Kidney (tissue), 14 donors: Measurements from ENCODE around the gene CEP104. TPM values are rescaled to one million over a fixed set of nuclear protein-coding genes. Genes with fewer than 3 reads are reported as not detected.

Experiments used
- DNase-seq, 5 donors: peaks; one replicate each; pipeline ENCODE4 v3.0.0-alpha.2; 2013 to 2020
- FAIRE-seq: peaks from 2 replicates; lab custom pipeline; 2012; peaks lifted over from hg19 to GRCh38; lab: Jason Lieb, UNC
- H3K27ac ChIP-seq, 2 donors: one replicate each; pipeline ENCODE4 v1.7.0; 2013; ENCODE audit warnings: low read depth in 2 of 2, low read length in 2 of 2, inconsistent platforms in 1 of 2
- H3K27me3 ChIP-seq: one replicate; pipeline ENCODE4 v1.7.1; 2013; ENCODE audit warnings: low read length, inconsistent platforms; ENCODE audit not compliant: control insufficient read depth, insufficient read depth
- H3K36me3 ChIP-seq, 3 donors: one replicate each; pipeline versions ENCODE4 v1.7.0 to v1.7.1; 2013; ENCODE audit warnings: low read length in 3 of 3, control low read depth in 1 of 3, inconsistent platforms in 1 of 3; ENCODE audit not compliant: insufficient read depth in 3 of 3, control insufficient read depth in 2 of 3
- H3K4me1 ChIP-seq, 3 donors: one replicate each; pipeline versions ENCODE4 v1.7.0 to v1.7.1; 2013; ENCODE audit warnings: low read length in 3 of 3, inconsistent platforms in 1 of 3, low read depth in 1 of 3; ENCODE audit not compliant: control insufficient read depth in 2 of 3, insufficient read depth in 2 of 3
- H3K4me3 ChIP-seq, 3 donors: one replicate each; pipeline versions ENCODE4 v1.7.0 to v1.8.1; 2013; ENCODE audit warnings: low read length in 3 of 3, control low read depth in 1 of 3, inconsistent platforms in 1 of 3
- H3K9ac ChIP-seq, 3 donors: one replicate each; pipeline versions ENCODE4 v1.7.0 to v1.7.1; 2013; ENCODE audit warnings: low read length in 3 of 3, control low read depth in 1 of 3, inconsistent platforms in 1 of 3
- H3K9me3 ChIP-seq, 3 donors: one replicate each; pipeline versions ENCODE4 v1.7.0 to v1.7.1; 2013; ENCODE audit warnings: low read length in 3 of 3, control low read depth in 1 of 3, inconsistent platforms in 1 of 3; ENCODE audit not compliant: control insufficient read depth in 2 of 3, insufficient read depth in 1 of 3
- CTCF ChIP-seq: IDR thresholded peaks from 3 replicates; pipeline ENCODE4 v1.5.1; 2012; ENCODE audit warnings: mild to moderate bottlenecking, moderate library complexity, borderline replicate concordance; ENCODE audit not compliant: insufficient read depth; ENCODE audit errors: extremely low read depth
- intact Hi-C: fragments of 100-400 bp; cut with DNase I; formaldehyde crosslinking; loops from one replicate; pipeline ENCODE4 v1.11.1; 2022
- polyA plus RNA-seq: library from polyadenylated mRNA; stranded (reverse); fragments of 350-450 nt; fragmentation: Illumina TruSeq; extraction: RNeasy Lipid Tissue Mini Kit (QIAGEN cat#74804); gene quantifications from one replicate; pipeline ENCODE4 v1.2.3, GENCODE V29; 2014; ENCODE audit warnings: low read depth, low replicate concordance; ENCODE audit not compliant: insufficient read depth
- total RNA-seq: library from RNA; stranded (reverse); fragmentation: NEBNext Ultra II Directional; extraction: Animal tissue kit (Norgen Biotek cat#: 25700); gene quantifications from one replicate; pipeline ENCODE4 v1.2.1, GENCODE V29; 2021
- donor health status: control.
- donor health status: control.
- donor health status: control.
- donor health status: control.
- donor health status: control.
- donor health status: DM: yes; HTN: yes; CAD: no.
- donor health status: Normal renal cell carcinoma (clear cell type).

The CEP104 gene
- total and polyA plus RNA-seq, 2 donors from 2014 or later, result 11.1 to 51.2 TPM

- intact Hi-C loops, result no loop called here
- Histone ChIP-seq H3K9me3 (no peaks in the 10 kb centered on the region), H3K9ac (no peak overlapping the region), H3K4me3 (no peak overlapping the region), H3K27ac (no peak overlapping the region), H3K27me3 (no peaks in the 10 kb centered on the region), H3K4me1 (no peaks in the 10 kb centered on the region), H3K36me3 (no peaks in the 10 kb centered on the region)
- FAIRE-seq (no peak), DNase-seq (peak in 2 of 5 donors; percentile 16 to 70)
- TF ChIP-seq CTCF, result no peak
Observed at GRCh38 chr1:3763351-3764125, 93.5 kb downstream of the CEP104 start.

DNA sequence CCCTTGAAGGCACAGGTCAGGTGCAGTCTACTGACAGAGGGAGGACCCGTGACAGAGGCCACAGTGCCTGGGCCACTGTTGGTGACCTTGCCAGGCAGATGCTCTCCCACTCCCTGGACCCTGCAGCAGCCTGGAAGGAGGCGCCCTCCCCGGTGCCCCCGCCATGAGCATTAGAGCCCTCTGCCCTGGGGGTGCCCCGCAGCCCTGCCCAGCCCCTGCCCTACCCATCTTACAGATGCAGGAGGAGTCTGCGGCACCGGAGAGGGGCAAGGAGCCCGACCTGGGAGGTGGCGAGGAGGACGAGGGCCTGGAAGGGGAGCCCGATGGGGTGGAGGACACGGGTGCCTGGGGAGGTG is 94.2 kb downstream of the CEP104 start:
- DNase-seq (no peak), FAIRE-seq (no peak)
- no peaks in the 10 kb centered on the region for H3K9me3 ChIP-seq
- no peak overlapping the region for H3K4me3 ChIP-seq
- no peak overlapping the region for H3K27ac ChIP-seq
- no peaks in the 10 kb centered on the region for H3K36me3 ChIP-seq
- intact Hi-C loops, result no loop called here
- TF ChIP-seq CTCF, result no peak
- no peak overlapping the region for H3K9ac ChIP-seq
- H3K27me3 ChIP-seq, result no peaks in the 10 kb centered on the region
- H3K4me1 ChIP-seq, result no peaks in the 10 kb centered on the region

DNA sequence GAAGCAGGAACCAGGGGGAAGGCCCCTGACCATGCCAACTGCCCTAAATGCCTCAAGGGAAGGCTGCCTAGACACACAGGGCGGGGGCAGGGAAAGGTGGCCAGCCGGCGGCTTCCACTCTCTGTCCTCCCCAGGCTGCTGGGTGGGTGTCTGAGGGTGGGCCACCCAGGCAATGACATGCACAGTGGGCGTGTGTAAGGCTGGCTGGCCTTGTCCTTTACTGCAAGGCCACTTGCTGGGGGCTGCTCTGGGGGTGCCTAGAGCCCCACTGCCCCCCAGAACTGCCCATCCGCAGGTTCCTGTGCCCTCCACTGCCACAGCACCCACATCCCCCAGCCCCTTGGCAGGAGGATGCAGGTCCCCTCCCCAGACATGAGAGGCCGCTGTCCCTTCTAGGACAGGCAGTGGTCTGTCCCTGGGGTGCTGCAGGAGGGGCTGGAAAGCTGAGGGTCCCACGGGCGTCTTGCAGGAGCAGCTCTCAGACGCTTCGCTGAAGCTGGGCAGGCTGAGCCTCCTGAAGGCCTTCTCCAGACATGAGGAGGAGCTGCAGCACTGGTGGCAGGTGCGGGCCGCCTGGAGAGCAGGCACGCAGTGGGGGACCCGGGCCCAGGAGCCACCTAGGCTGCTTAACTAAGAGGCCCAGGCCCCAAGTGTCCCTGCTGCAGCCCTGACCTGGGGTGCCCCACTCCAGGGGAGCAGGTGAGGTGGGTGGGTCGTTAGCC is 94.7 kb downstream of the CEP104 start:
- intact Hi-C loops, result no loop called here
- no peak for FAIRE-seq
- Histone ChIP-seq H3K9me3 (no peaks in the 10 kb centered on the region), H3K27me3 (no peaks in the 10 kb centered on the region), H3K36me3 (no peaks in the 10 kb centered on the region), H3K4me1 (no peaks in the 10 kb centered on the region), H3K27ac (no peak overlapping the region), H3K9ac (no peak overlapping the region), H3K4me3 (no peak overlapping the region)
- no peak for TF ChIP-seq CTCF
- peak in 1 of 5 donors; percentile 44 for DNase-seq

Other genes starting within 250 kb of the CEP104 start
- 10.9 TPM for gene MEGF6, start 245.7 kb downstream of the CEP104 start, total RNA-seq
- 2.8 TPM for gene MEGF6, start 245.7 kb downstream of the CEP104 start, polyA plus RNA-seq
- gene TPRG1L, start 232.2 kb downstream of the CEP104 start, total RNA-seq, result 37.1 TPM
- 72.4 TPM for gene TPRG1L, start 232.2 kb downstream of the CEP104 start, polyA plus RNA-seq
- gene WRAP73, start 207.1 kb downstream of the CEP104 start, total RNA-seq, result 18.4 TPM
- gene WRAP73, start 207.1 kb downstream of the CEP104 start, polyA plus RNA-seq, result 19.6 TPM
- 0.54 TPM for gene TP73, start 204.7 kb downstream of the CEP104 start, total RNA-seq
- not detected for gene TP73, start 204.7 kb downstream of the CEP104 start, polyA plus RNA-seq
- not detected for gene CCDC27, start 104.8 kb downstream of the CEP104 start, total RNA-seq
- gene CCDC27, start 104.8 kb downstream of the CEP104 start, polyA plus RNA-seq, result not detected
- 7.0 TPM for gene SMIM1, start 84.5 kb downstream of the CEP104 start, total RNA-seq
- gene SMIM1, start 84.5 kb downstream of the CEP104 start, polyA plus RNA-seq, result 49.5 TPM
- 42.4 TPM for gene LRRC47, start 60.7 kb downstream of the CEP104 start, total RNA-seq
- 28.8 TPM for gene LRRC47, start 60.7 kb downstream of the CEP104 start, polyA plus RNA-seq
- 8.2 TPM for gene DFFB, start 265 bp upstream of the CEP104 start, total RNA-seq
- gene DFFB, start 265 bp upstream of the CEP104 start, polyA plus RNA-seq, result 5.6 TPM
- gene C1orf174, start 43.1 kb upstream of the CEP104 start, total RNA-seq, result 16.8 TPM
- gene C1orf174, start 43.1 kb upstream of the CEP104 start, polyA plus RNA-seq, result 15.9 TPM